H1 (cell line): ENCODE measurements around the gene SEPTIN7. TPM values are rescaled to one million over a fixed set of nuclear protein-coding genes. Genes with fewer than 3 reads are reported as not detected.

Source experiments
- EZH2 ChIP-seq: fragments of 200-600 bp; sonication (generic); IDR thresholded peaks from 2 replicates; pipeline ENCODE4 v1.7.1; 2012; ENCODE audit warnings: low read depth, mild to moderate bottlenecking, moderate library complexity, low read length, inconsistent platforms; ENCODE audit not compliant: severe bottlenecking
- RFX5 ChIP-seq: IDR thresholded peaks from 2 replicates; pipeline ENCODE4 v1.6.1; 2011; ENCODE audit warnings: low read depth, low read length, improper control_type of control experiment, borderline replicate concordance
- RXRA ChIP-seq: IDR thresholded peaks from 2 replicates; pipeline ENCODE4 v1.6.1; 2011; ENCODE audit warnings: low read depth, mild to moderate bottlenecking, low read length, moderate library complexity; ENCODE audit not compliant: insufficient read depth
- SP2 ChIP-seq: IDR thresholded peaks from 2 replicates; pipeline ENCODE4 v1.6.1; 2012; ENCODE audit warnings: mild to moderate bottlenecking, low read length, inconsistent platforms
- YY1 ChIP-seq: IDR thresholded peaks from 2 replicates; pipeline ENCODE4 v1.6.1; 2011; ENCODE audit warnings: low read depth, mild to moderate bottlenecking, low read length
- polyA plus RNA-seq, 7 experiments: library from polyadenylated mRNA; depleted of rRNA in 3 of 7; stranded (reverse) in 5 of 7; unstranded in 2 of 7; fragments of >200 nt in 5 of 7; fragments of 200-250 nt in 2 of 7; gene quantifications; 1 replicate in 5 of 7; 2 replicates in 1 of 7; 4 replicates in 1 of 7; pipeline versions ENCODE4 v1.2.1 to v1.2.3, GENCODE V29; 2011 to 2013; ENCODE audit warnings: missing spikeins in 2 of 7, mixed read lengths in 2 of 7
- total RNA-seq: library from RNA; stranded (reverse); fragmentation: NEBNext Ultra II Directional; extraction: Animal tissue kit (Norgen Biotek cat#: 25700); gene quantifications from 2 replicates; pipeline ENCODE4 v1.2.1, GENCODE V29; 2021
- TF ChIP-seq, protein P1 (sequence below), 3 experiments: IDR thresholded peaks; 1 replicate in 2 of 3; 2 replicates in 1 of 3; pipeline versions ENCODE4 v1.5.1 to v1.6.1; 2011; ENCODE audit warnings: low read length in 3 of 3, mild to moderate bottlenecking in 3 of 3, inconsistent platforms in 2 of 3, low read depth in 1 of 3, moderate library complexity in 1 of 3; ENCODE audit not compliant: insufficient read depth in 1 of 3; ENCODE audit errors: control extremely low read depth in 1 of 3
- TF ChIP-seq, protein P2 (sequence below): fragments of 300-600 bp; sonication (generic); IDR thresholded peaks from 2 replicates; pipeline ENCODE4 v1.7.1; 2012; ENCODE audit warnings: low read length, moderate library complexity, mild to moderate bottlenecking, inconsistent platforms; ENCODE audit not compliant: insufficient replicate concordance

The SEPTIN7 gene
- total and polyA plus RNA-seq, 2 of the 8 experiments (the other 6 are each of a cell fraction or from before 2014, with no cell fraction given) = 85.3 to 183 TPM

DNA sequence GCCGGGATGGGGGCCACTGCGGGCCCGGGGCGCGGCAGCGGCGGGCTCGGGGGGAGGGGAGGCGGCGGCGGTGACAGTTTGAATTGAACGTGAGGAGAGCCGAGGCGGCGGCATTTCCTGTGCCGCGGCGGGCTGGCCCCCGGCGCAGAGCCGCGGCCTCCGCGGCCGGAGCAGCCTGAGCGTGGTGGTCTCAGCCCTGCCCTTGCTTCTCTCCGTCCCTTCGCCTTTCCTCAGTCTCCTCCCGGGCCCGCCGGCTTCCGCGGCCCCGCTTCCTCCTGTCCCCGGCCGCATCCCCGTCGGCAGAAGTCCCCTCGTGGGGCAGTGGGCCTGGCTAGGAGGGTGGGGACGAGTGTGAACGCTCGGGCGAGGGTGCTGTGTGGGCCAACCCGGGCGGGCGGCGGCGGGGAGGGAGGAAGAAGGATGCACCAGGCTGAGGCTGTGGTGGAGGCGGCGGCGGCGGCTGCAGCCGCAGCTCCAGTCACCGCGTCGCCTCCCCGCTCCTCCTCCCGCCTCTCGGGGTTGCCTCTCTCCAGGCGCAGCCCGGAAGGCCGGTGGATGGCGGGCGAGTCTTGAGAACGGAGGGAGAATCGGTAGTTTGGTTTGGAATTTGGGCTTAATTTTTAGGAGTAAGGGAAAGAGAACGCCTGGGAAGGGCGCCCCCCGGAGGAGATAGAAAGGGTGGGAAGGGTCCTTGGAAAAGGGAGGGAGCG is 690 bp downstream of the SEPTIN7 start (continued):
- no peak for TF ChIP-seq SP2
- TF ChIP-seq YY1 = no peak
- TF ChIP-seq RXRA = no peak
- TF ChIP-seq EZH2 = no peak
- TF ChIP-seq, protein P1, sequence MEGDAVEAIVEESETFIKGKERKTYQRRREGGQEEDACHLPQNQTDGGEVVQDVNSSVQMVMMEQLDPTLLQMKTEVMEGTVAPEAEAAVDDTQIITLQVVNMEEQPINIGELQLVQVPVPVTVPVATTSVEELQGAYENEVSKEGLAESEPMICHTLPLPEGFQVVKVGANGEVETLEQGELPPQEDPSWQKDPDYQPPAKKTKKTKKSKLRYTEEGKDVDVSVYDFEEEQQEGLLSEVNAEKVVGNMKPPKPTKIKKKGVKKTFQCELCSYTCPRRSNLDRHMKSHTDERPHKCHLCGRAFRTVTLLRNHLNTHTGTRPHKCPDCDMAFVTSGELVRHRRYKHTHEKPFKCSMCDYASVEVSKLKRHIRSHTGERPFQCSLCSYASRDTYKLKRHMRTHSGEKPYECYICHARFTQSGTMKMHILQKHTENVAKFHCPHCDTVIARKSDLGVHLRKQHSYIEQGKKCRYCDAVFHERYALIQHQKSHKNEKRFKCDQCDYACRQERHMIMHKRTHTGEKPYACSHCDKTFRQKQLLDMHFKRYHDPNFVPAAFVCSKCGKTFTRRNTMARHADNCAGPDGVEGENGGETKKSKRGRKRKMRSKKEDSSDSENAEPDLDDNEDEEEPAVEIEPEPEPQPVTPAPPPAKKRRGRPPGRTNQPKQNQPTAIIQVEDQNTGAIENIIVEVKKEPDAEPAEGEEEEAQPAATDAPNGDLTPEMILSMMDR (IDR thresholded peaks at IDR 0.05; ENCODE audit: control extremely low read depth in 1 of 3, insufficient read depth in 1 of 3, low read depth in 1 of 3, low read length in 3 of 3) = peak; percentile 50 to 65 (median 56)
- TF ChIP-seq, protein P2, sequence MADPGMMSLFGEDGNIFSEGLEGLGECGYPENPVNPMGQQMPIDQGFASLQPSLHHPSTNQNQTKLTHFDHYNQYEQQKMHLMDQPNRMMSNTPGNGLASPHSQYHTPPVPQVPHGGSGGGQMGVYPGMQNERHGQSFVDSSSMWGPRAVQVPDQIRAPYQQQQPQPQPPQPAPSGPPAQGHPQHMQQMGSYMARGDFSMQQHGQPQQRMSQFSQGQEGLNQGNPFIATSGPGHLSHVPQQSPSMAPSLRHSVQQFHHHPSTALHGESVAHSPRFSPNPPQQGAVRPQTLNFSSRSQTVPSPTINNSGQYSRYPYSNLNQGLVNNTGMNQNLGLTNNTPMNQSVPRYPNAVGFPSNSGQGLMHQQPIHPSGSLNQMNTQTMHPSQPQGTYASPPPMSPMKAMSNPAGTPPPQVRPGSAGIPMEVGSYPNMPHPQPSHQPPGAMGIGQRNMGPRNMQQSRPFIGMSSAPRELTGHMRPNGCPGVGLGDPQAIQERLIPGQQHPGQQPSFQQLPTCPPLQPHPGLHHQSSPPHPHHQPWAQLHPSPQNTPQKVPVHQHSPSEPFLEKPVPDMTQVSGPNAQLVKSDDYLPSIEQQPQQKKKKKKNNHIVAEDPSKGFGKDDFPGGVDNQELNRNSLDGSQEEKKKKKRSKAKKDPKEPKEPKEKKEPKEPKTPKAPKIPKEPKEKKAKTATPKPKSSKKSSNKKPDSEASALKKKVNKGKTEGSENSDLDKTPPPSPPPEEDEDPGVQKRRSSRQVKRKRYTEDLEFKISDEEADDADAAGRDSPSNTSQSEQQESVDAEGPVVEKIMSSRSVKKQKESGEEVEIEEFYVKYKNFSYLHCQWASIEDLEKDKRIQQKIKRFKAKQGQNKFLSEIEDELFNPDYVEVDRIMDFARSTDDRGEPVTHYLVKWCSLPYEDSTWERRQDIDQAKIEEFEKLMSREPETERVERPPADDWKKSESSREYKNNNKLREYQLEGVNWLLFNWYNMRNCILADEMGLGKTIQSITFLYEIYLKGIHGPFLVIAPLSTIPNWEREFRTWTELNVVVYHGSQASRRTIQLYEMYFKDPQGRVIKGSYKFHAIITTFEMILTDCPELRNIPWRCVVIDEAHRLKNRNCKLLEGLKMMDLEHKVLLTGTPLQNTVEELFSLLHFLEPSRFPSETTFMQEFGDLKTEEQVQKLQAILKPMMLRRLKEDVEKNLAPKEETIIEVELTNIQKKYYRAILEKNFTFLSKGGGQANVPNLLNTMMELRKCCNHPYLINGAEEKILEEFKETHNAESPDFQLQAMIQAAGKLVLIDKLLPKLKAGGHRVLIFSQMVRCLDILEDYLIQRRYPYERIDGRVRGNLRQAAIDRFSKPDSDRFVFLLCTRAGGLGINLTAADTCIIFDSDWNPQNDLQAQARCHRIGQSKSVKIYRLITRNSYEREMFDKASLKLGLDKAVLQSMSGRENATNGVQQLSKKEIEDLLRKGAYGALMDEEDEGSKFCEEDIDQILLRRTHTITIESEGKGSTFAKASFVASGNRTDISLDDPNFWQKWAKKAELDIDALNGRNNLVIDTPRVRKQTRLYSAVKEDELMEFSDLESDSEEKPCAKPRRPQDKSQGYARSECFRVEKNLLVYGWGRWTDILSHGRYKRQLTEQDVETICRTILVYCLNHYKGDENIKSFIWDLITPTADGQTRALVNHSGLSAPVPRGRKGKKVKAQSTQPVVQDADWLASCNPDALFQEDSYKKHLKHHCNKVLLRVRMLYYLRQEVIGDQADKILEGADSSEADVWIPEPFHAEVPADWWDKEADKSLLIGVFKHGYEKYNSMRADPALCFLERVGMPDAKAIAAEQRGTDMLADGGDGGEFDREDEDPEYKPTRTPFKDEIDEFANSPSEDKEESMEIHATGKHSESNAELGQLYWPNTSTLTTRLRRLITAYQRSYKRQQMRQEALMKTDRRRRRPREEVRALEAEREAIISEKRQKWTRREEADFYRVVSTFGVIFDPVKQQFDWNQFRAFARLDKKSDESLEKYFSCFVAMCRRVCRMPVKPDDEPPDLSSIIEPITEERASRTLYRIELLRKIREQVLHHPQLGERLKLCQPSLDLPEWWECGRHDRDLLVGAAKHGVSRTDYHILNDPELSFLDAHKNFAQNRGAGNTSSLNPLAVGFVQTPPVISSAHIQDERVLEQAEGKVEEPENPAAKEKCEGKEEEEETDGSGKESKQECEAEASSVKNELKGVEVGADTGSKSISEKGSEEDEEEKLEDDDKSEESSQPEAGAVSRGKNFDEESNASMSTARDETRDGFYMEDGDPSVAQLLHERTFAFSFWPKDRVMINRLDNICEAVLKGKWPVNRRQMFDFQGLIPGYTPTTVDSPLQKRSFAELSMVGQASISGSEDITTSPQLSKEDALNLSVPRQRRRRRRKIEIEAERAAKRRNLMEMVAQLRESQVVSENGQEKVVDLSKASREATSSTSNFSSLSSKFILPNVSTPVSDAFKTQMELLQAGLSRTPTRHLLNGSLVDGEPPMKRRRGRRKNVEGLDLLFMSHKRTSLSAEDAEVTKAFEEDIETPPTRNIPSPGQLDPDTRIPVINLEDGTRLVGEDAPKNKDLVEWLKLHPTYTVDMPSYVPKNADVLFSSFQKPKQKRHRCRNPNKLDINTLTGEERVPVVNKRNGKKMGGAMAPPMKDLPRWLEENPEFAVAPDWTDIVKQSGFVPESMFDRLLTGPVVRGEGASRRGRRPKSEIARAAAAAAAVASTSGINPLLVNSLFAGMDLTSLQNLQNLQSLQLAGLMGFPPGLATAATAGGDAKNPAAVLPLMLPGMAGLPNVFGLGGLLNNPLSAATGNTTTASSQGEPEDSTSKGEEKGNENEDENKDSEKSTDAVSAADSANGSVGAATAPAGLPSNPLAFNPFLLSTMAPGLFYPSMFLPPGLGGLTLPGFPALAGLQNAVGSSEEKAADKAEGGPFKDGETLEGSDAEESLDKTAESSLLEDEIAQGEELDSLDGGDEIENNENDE = no peak
- TF ChIP-seq RFX5 = no peak
